PC-3 (cell line): ENCODE data around the gene DDAH2.

Experiments used
- CTCF ChIP-seq: fragments of 300-600 bp; sonication (generic); conservative IDR thresholded peaks from 2 replicates; pipeline ENCODE4 v1.5.1; 2017; ENCODE audit warnings: antibody characterized with exemption, low read depth, mild to moderate bottlenecking, low read length
- EZH2 ChIP-seq: fragments of 300-600 bp; sonication (generic); IDR thresholded peaks from one replicate; pipeline ENCODE4 v1.6.1; 2017; ENCODE audit warnings: antibody characterized with exemption, mild to moderate bottlenecking, low read length; ENCODE audit not compliant: unreplicated experiment
- EZH2phosphoT487 ChIP-seq: fragments of 300-600 bp; sonication (generic); IDR thresholded peaks from 2 replicates; pipeline ENCODE4 v1.6.1; 2018; ENCODE audit warnings: mild to moderate bottlenecking, antibody characterized with exemption, low read length, borderline replicate concordance

GRCh38 chr6:31718265-31718664 is 10.8 kb downstream of the DDAH2 start:
- TF ChIP-seq EZH2 (no peak), CTCF (no peak), EZH2phosphoT487 (no peak)
